Medulla oblongata (tissue), 1 donor: Measurements from ENCODE around the gene MSI2.

Experiments used
- DNase-seq: peaks from one replicate; pipeline ENCODE4 v3.0.0-alpha.2; 2015; ENCODE audit errors: extremely low spot score

MSI2 gene

DNA sequence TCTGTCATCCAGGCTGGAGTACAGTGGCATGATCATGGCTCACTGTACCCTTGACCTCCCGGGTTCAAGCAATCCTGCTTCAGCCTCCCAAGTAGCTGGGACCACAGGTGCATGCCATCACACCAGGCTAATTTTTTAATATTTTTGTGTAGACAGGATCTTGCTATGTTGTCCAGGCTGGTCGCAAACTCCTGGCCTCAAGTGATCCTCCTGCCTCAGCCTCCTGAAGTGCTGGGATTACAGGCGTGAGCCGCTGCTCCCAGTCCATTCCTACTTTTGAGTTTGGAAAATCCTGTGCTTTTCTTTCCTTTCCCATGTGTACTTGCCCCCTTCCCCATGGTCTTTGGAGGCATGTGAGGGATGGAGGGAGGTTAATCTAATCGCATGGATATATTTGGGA is 60.0 kb downstream of the MSI2 start:
- DNase-seq, result no peak

- no peak for DNase-seq
Observed at GRCh38 chr17:57317079-57317478, 60.8 kb downstream of the MSI2 start.

GRCh38 chr17:57318913-57319312 is 62.6 kb downstream of the MSI2 start:
- DNase-seq, result no peak

DNA sequence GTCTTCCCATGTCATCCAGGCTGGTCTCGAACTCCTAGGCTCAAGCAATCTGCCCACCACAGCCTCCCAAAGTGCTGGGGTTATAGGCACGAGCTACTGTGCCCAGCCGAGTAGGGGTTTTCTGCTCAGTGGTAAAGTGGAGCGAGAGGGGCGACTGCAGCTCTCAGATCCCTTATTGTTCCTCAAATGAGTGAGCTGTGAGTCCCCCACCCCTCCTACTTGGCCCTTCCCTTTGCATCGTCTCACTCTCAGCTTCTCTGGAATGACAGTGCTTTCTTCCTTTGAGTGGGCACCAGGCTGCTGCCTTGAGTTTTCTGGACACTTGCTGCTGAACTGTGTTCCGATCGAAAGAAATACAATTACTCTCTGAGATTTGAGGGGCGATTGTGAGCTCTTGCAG is 63.5 kb downstream of the MSI2 start:
- DNase-seq, result no peak

GRCh38 chr17:57323391-57323790 is 67.1 kb downstream of the MSI2 start:
- no peak for DNase-seq

DNA sequence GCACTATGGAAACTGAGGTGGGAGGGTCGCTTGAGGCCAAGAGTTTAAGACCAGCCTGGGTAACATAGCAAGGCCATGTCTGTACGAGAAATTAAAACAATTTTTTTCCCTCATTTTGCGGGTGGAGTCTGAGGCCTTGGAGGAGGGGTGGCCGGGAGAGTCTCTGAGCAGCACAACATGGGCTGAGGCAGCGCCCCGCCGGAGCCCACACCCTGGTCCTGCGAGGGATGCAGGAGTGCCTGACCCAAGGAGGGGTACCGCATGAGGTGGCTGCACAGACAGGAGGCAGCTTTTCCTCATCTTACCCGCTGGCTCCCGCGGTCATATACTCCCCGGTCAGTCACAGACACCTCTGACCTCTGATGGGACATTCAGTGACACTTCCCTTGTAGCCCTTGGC is 67.7 kb downstream of the MSI2 start:
- no peak for DNase-seq

- DNase-seq, result no peak
Observed at GRCh38 chr17:57324631-57325030, 68.3 kb downstream of the MSI2 start.

DNA sequence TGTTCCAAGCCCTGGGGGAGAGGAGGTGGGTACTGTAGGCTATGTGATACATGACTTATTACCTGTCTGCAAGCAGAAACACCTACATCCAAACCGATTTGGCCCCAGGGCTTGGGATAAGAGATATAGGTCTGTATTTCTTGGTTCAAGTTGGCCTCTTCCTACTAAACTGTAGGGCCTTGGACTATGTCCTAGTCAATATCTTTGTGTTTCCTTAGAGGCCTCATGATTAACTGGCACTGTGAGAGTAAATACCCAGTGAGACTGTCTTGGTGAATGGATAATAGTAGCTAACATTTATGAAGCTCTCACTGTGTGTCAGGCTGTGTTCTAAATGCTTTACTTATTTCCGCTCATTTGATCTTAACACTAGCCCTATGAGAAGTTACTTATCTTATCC is 70.0 kb downstream of the MSI2 start:
- no peak for DNase-seq

DNA sequence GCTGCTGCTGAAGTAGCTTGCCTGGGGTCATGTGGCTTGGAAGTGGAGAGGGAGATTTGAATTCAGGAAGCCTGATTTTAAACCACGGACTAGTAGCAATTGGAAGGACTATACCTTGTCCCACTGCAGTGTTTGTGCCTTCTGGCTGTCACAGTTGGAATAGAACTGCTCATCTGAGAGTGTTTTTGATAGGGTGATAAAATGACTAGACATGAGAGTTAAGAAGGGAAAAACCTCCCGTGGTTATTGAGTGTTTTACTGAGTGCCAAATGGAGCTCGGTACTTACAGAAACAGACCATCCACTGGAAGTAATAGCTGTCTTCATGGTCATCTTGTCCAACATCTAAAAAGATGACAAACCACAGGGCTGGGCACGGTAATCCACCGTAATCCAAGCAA is 70.4 kb downstream of the MSI2 start:
- no peak for DNase-seq

- DNase-seq, result no peak
Observed at GRCh38 chr17:57327176-57327970, 71.0 kb downstream of the MSI2 start.

DNA sequence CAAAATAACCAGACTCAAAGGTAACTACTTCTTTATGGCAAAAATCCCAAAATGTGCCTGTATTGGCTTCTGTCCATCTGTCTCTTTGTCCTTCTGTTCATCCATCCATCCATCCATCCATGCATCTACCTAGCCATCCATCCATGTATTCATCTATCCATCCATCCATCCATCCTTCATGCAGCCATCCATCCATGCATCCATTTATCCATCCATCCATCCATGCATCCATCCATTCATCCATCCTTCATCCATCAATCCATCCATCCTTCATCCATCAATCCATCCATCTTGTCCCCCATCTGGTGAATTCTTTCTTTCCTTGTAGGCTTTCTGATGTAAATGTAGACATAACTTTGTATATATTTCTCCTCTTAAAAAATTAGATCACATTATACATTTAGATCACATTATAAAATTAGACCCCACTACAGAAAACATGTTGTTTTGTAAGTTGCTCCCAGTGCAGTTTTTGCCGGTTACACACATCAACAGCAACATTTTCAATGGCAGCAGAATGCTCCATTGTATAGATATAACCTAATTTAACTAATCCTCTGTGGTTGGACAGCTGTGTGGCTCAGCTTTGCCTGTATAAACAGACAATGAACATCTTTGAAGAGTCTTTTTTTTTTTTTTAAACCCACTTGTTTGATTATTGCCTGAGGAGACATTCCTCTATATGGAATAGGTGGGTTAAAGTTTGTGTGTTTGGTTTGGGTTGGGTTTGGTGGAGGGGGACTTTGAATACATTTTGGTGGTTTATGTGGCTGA is 72.0 kb downstream of the MSI2 start:
- DNase-seq, result no peak

DNA sequence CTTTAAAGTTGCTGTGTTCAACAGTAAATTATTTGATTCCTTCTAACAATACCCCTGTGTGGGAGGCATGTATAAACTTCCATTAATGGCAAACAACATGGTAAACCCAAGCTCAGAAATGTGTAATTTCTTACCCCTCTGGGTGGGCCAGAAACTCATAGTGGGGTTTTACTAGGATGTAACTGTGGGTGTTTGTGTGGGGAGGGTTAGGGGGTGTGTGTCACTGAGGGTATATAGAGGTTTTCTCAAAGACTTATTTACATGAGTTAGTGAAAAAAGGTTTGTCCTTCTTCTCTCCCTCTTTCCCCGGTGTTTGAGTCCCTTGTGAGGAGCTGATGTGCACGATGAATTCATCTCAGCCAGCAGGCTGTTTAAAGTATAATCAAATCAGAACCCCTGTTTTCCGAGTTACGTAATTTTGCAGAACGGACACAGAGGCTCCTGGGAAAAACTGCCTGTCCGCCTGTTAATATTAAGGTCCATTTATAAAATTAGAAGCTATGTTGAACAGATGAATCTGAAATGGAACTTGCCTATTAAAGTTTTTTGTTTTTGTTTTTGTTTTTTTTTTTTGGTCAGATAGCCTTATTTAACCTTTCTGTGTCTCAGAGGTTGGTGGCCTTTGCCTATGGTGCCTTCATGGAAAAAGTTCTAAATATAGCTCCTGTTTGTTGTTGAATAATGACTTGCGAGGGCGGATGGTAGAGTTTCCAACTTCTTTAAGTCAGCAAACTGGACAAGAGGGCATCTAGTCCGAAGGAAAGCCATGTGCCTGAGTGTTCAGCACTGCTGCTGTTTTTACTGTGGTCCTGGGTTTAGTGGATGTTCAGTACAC is 73.3 kb downstream of the MSI2 start:
- DNase-seq, result no peak

- DNase-seq, result no peak
Observed at GRCh38 chr17:57330587-57330986, 74.3 kb downstream of the MSI2 start.

DNA sequence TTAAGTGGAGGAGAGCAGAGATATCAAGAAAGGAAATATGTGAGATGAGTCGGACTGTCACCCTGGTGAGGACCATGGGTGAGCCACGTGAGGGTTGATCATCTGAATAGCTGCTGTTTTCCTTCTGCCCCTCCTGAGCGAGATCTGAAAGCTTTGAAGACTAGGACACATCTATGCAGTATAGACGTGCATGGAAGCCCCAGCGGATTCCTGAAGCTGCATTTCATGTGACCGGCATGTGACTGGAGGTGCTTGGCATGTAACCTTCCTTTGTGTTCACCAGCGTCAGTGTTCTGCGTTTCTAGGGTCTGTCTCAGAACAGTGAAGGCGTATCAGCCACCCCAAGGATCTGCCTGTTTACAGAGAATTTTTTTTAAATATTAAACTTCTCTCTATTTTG is 75.1 kb downstream of the MSI2 start:
- DNase-seq, result no peak

- no peak for DNase-seq
Observed at GRCh38 chr17:57332501-57332900, 76.2 kb downstream of the MSI2 start.

- DNase-seq, result no peak
Observed at GRCh38 chr17:57335195-57335792, 79.0 kb downstream of the MSI2 start.

DNA sequence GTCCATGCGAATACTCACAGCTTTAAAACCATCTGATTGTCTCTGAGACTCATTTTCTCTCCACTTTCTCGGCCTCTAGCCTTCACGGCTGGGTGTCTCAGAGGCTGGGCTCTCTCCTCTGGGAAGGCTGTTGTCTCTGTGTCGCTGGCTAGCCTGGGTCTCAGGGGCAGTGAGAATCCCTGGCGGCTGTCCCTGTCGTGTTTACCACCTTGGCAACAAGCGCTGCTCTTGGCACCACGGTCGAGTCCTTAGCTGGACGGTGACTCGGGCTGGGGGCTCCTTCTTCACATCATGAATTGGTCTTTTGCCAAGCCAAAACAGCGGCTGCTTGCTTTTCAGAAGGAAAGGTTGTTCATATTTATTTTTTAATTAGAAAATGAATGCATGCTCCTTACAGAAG is 81.1 kb downstream of the MSI2 start:
- no peak for DNase-seq

- no peak for DNase-seq
Observed at GRCh38 chr17:57338257-57338914, 82.1 kb downstream of the MSI2 start.

GRCh38 chr17:57340160-57340981 is 84.0 kb downstream of the MSI2 start:
- DNase-seq, result no peak
